HEK293 (cell line): ENCODE results near the gene AHSA1.

Experiments
- SALL2 ChIP-seq: fragments of 450-650 bp; formaldehyde crosslinking; IDR thresholded peaks from 2 replicates; pipeline ENCODE4 v1.5.0; 2017; ENCODE audit warnings: missing biosample characterization, mild to moderate bottlenecking, missing genetic modification characterization, borderline replicate concordance
- SP2 ChIP-seq: fragments of 450-650 bp; formaldehyde crosslinking; IDR thresholded peaks from 2 replicates; pipeline ENCODE4 v1.5.1; 2016; ENCODE audit warnings: missing biosample characterization, missing genetic modification characterization
- YY1 ChIP-seq: fragments of 450-650 bp; formaldehyde crosslinking; IDR thresholded peaks from 2 replicates; pipeline ENCODE4 v1.5.1; 2018; ENCODE audit warnings: missing biosample characterization, missing genetic modification characterization
- ZBTB21 ChIP-seq: fragments of 450-650 bp; formaldehyde crosslinking; IDR thresholded peaks from 2 replicates; pipeline ENCODE4 v1.5.1; 2017; ENCODE audit warnings: missing biosample characterization, missing genetic modification characterization
- ZBTB8A ChIP-seq: fragments of 450-650 bp; formaldehyde crosslinking; IDR thresholded peaks from 2 replicates; pipeline ENCODE4 v1.5.1; 2016; ENCODE audit warnings: missing biosample characterization, missing genetic modification characterization
- ZNF311 ChIP-seq: fragments of 450-650 bp; formaldehyde crosslinking; IDR thresholded peaks from 2 replicates; pipeline ENCODE4 v1.5.1; 2017; ENCODE audit warnings: missing biosample characterization, missing genetic modification characterization, borderline replicate concordance
- ZNF335 ChIP-seq: fragments of 450-650 bp; formaldehyde crosslinking; conservative IDR thresholded peaks from 2 replicates; pipeline ENCODE4 v1.5.1; 2016; ENCODE audit warnings: missing biosample characterization, missing genetic modification characterization
- TF ChIP-seq, protein P1 (sequence below): fragments of 450-650 bp; formaldehyde crosslinking; IDR thresholded peaks from 2 replicates; pipeline ENCODE4 v1.5.1; 2016; ENCODE audit warnings: missing biosample characterization, missing genetic modification characterization
- TF ChIP-seq, protein P2 (sequence below): fragments of 450-650 bp; formaldehyde crosslinking; IDR thresholded peaks from 2 replicates; pipeline ENCODE4 v1.5.1; 2016; ENCODE audit warnings: missing biosample characterization, missing genetic modification characterization
- TF ChIP-seq, protein P3 (sequence below): fragments of 450-650 bp; IDR thresholded peaks from 2 replicates; pipeline ENCODE4 v1.5.1; 2018; ENCODE audit warnings: missing biosample characterization, missing genetic modification characterization
- TF ChIP-seq, protein P4 (sequence below): sonication (generic); formaldehyde crosslinking; IDR thresholded peaks from 2 replicates; pipeline ENCODE4 v1.8.1; 2022; ENCODE audit warnings: mild to moderate bottlenecking, moderate library complexity, missing genetic modification reagents
- TF ChIP-seq, protein P5 (sequence below): fragments of 450-650 bp; formaldehyde crosslinking; IDR thresholded peaks from 2 replicates; pipeline ENCODE4 v1.5.1; 2017; ENCODE audit warnings: missing biosample characterization, missing genetic modification characterization
- TF ChIP-seq, protein P6 (sequence below): fragments of 450-650 bp; formaldehyde crosslinking; IDR thresholded peaks from 2 replicates; pipeline ENCODE4 v1.5.1; 2016; ENCODE audit warnings: missing biosample characterization, missing genetic modification characterization

DNA sequence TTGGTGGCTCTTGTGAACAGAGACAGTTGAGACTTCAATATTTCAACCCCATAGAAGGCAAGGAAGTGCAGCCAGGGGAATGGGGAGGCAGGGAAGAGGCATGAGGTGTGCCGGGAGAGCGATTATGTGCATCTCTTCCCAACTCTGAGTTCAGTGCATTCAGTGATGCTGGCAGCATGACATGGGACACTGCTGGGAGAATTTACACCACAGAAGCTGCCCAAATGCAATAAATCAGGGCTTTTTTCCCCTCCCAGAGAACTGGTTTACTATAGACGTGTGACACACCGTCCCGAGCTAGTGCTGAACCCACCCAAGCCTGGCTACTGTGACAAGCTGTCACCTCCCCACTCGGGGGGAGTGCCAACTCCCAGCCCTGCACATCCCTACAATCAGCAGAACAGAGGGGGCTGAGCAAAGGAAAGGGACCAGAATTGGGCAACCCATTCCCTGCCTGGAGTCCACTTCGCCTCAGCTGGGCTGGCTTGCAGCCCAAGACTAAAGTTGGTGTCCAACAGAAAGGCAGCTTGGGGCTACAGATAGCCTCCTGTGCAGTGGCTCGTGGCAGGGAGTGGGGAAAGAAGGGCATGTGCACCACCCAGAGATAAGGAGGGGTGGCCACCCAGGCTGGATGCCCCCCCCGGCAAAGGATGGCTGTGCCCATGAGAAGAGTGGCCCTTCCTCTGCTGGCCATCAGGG, 16.7 kb downstream of the AHSA1 start:
- TF ChIP-seq, protein P1, sequence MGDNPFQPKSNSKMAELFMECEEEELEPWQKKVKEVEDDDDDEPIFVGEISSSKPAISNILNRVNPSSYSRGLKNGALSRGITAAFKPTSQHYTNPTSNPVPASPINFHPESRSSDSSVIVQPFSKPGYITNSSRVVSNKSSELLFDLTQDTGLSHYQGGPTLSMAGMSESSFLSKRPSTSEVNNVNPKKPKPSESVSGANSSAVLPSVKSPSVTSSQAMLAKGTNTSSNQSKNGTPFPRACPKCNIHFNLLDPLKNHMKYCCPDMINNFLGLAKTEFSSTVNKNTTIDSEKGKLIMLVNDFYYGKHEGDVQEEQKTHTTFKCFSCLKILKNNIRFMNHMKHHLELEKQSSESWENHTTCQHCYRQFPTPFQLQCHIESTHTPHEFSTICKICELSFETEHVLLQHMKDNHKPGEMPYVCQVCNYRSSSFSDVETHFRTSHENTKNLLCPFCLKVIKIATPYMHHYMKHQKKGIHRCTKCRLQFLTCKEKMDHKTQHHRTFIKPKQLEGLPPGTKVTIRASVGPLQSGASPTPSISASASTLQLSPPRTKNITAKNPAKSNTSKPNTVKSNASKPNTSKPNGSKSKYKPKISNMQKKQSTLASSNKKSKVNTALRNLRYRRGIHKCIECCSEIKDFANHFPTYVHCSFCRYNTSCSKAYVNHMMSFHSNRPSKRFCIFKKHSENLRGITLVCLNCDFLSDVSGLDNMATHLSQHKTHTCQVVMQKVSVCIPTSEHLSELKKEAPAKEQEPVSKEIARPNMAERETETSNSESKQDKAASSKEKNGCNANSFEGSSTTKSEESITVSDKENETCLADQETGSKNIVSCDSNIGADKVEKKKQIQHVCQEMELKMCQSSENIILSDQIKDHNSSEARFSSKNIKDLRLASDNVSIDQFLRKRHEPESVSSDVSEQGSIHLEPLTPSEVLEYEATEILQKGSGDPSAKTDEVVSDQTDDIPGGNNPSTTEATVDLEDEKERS (tag by site-specific recombination), result no peak
- TF ChIP-seq SP2 (tag by site-specific recombination), result no peak
- TF ChIP-seq, protein P2, sequence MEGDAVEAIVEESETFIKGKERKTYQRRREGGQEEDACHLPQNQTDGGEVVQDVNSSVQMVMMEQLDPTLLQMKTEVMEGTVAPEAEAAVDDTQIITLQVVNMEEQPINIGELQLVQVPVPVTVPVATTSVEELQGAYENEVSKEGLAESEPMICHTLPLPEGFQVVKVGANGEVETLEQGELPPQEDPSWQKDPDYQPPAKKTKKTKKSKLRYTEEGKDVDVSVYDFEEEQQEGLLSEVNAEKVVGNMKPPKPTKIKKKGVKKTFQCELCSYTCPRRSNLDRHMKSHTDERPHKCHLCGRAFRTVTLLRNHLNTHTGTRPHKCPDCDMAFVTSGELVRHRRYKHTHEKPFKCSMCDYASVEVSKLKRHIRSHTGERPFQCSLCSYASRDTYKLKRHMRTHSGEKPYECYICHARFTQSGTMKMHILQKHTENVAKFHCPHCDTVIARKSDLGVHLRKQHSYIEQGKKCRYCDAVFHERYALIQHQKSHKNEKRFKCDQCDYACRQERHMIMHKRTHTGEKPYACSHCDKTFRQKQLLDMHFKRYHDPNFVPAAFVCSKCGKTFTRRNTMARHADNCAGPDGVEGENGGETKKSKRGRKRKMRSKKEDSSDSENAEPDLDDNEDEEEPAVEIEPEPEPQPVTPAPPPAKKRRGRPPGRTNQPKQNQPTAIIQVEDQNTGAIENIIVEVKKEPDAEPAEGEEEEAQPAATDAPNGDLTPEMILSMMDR (tag by site-specific recombination), result no peak
- TF ChIP-seq, protein P3, sequence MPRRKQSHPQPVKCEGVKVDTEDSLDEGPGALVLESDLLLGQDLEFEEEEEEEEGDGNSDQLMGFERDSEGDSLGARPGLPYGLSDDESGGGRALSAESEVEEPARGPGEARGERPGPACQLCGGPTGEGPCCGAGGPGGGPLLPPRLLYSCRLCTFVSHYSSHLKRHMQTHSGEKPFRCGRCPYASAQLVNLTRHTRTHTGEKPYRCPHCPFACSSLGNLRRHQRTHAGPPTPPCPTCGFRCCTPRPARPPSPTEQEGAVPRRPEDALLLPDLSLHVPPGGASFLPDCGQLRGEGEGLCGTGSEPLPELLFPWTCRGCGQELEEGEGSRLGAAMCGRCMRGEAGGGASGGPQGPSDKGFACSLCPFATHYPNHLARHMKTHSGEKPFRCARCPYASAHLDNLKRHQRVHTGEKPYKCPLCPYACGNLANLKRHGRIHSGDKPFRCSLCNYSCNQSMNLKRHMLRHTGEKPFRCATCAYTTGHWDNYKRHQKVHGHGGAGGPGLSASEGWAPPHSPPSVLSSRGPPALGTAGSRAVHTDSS, result no peak
- TF ChIP-seq YY1 (tag by site-specific recombination), result no peak
- no peak for TF ChIP-seq ZBTB21 (tag by site-specific recombination)
- TF ChIP-seq ZNF335 (tag by site-specific recombination), result no peak
- TF ChIP-seq ZBTB8A (tag by site-specific recombination), result no peak
- TF ChIP-seq, protein P4, sequence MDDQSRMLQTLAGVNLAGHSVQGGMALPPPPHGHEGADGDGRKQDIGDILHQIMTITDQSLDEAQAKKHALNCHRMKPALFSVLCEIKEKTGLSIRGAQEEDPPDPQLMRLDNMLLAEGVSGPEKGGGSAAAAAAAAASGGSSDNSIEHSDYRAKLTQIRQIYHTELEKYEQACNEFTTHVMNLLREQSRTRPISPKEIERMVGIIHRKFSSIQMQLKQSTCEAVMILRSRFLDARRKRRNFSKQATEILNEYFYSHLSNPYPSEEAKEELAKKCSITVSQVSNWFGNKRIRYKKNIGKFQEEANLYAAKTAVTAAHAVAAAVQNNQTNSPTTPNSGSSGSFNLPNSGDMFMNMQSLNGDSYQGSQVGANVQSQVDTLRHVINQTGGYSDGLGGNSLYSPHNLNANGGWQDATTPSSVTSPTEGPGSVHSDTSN, result no peak
- TF ChIP-seq, protein P5, sequence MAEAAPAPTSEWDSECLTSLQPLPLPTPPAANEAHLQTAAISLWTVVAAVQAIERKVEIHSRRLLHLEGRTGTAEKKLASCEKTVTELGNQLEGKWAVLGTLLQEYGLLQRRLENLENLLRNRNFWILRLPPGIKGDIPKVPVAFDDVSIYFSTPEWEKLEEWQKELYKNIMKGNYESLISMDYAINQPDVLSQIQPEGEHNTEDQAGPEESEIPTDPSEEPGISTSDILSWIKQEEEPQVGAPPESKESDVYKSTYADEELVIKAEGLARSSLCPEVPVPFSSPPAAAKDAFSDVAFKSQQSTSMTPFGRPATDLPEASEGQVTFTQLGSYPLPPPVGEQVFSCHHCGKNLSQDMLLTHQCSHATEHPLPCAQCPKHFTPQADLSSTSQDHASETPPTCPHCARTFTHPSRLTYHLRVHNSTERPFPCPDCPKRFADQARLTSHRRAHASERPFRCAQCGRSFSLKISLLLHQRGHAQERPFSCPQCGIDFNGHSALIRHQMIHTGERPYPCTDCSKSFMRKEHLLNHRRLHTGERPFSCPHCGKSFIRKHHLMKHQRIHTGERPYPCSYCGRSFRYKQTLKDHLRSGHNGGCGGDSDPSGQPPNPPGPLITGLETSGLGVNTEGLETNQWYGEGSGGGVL (tag by site-specific recombination), result no peak
- TF ChIP-seq SALL2 (tag by site-specific recombination), result no peak
- TF ChIP-seq, protein P6, sequence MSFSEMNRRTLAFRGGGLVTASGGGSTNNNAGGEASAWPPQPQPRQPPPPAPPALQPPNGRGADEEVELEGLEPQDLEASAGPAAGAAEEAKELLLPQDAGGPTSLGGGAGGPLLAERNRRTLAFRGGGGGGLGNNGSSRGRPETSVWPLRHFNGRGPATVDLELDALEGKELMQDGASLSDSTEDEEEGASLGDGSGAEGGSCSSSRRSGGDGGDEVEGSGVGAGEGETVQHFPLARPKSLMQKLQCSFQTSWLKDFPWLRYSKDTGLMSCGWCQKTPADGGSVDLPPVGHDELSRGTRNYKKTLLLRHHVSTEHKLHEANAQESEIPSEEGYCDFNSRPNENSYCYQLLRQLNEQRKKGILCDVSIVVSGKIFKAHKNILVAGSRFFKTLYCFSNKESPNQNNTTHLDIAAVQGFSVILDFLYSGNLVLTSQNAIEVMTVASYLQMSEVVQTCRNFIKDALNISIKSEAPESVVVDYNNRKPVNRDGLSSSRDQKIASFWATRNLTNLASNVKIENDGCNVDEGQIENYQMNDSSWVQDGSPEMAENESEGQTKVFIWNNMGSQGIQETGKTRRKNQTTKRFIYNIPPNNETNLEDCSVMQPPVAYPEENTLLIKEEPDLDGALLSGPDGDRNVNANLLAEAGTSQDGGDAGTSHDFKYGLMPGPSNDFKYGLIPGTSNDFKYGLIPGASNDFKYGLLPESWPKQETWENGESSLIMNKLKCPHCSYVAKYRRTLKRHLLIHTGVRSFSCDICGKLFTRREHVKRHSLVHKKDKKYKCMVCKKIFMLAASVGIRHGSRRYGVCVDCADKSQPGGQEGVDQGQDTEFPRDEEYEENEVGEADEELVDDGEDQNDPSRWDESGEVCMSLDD, result no peak
- TF ChIP-seq ZNF311, result no peak
